SK-N-MC (cell line): Measurements from ENCODE around the gene PID1.

Experiments
- EZH2 ChIP-seq: fragments of 200-600 bp; sonication (generic); IDR thresholded peaks from one replicate; pipeline ENCODE4 v1.6.1; 2017; ENCODE audit warnings: antibody characterized with exemption
- FOXP2 ChIP-seq: optimal IDR thresholded peaks from 2 replicates; pipeline ENCODE3; 2011; ENCODE audit warnings: mild to moderate bottlenecking, moderate library complexity; ENCODE audit not compliant: insufficient read depth; ENCODE audit errors: extremely low read length, control extremely low read depth
- POLR2AphosphoS5 ChIP-seq: IDR thresholded peaks from 2 replicates; pipeline ENCODE4 v1.6.1; 2012; ENCODE audit warnings: mild to moderate bottlenecking, low read depth, low read length, borderline replicate concordance

GRCh38 chr2:229300790-229301189 is 29.7 kb upstream of the PID1 start:
- TF ChIP-seq POLR2AphosphoS5 (no peak), EZH2 (no peak), FOXP2 (no peak)
